Subcutaneous adipose tissue (tissue), 4 donors: ENCODE results near the gene HOXB13. TPM values are rescaled to one million over a fixed set of nuclear protein-coding genes. Genes with fewer than 3 reads are reported as not detected.

Experiments
- CTCF ChIP-seq: fragments of 450-650 bp; IDR thresholded peaks from one replicate; pipeline ENCODE4 v1.5.1; 2016; ENCODE audit warnings: low read depth, mild to moderate bottlenecking, control low read depth, antibody characterized with exemption, moderate library complexity
- total RNA-seq, 4 donors: library from RNA; depleted of rRNA; stranded (reverse); fragments of >200 nt; gene quantifications; one replicate each; pipeline ENCODE4 v1.1.0, GENCODE V29; 2016

HOXB13 gene
- total RNA-seq, 4 donors from 2014 or later: 0.44 to 0.85 (median 0.62) TPM

- no peak for TF ChIP-seq CTCF
These were observed 31.9 kb upstream of the HOXB13 start for GRCh38 chr17:48760411-48760810.

- no peak for TF ChIP-seq CTCF
These were observed 30.7 kb upstream of the HOXB13 start for GRCh38 chr17:48759288-48759687.

- no peak for TF ChIP-seq CTCF
These were observed 29.0 kb upstream of the HOXB13 start for GRCh38 chr17:48757524-48757961.

GRCh38 chr17:48756830-48757251, 28.3 kb upstream of the HOXB13 start:
- TF ChIP-seq CTCF: no peak

- TF ChIP-seq CTCF: no peak
These were observed 26.8 kb upstream of the HOXB13 start for GRCh38 chr17:48755356-48755755.

GRCh38 chr17:48754500-48755261, 26.1 kb upstream of the HOXB13 start:
- TF ChIP-seq CTCF: no peak

GRCh38 chr17:48753794-48754499, 25.4 kb upstream of the HOXB13 start:
- TF ChIP-seq CTCF: no peak
